K562 (cell line): ENCODE measurements around the gene TNFAIP8L1. TPM values are rescaled to one million over a fixed set of nuclear protein-coding genes. Genes with fewer than 3 reads are reported as not detected.

Experiments used
- BCOR ChIP-seq: fragments of 450-650 bp; IDR thresholded peaks from 2 replicates; pipeline ENCODE4 v1.6.1; 2016
- CUX1 ChIP-seq: fragments of 200-800 bp; sonication (Bioruptor generic); IDR thresholded peaks from 2 replicates; pipeline ENCODE4 v1.6.1; 2016; ENCODE audit warnings: missing genetic modification characterization, missing compliant biosample characterization
- FUS ChIP-seq: fragments of 200-400 bp; formaldehyde crosslinking; optimal IDR thresholded peaks from 2 replicates; pipeline ENCODE3; 2017; ENCODE audit warnings: low read depth, low read length
- KDM1A ChIP-seq, 2 experiments: fragments of 450-650 bp; IDR thresholded peaks; 2 replicates each; pipeline ENCODE4 v1.6.1; 2016; ENCODE audit warnings: mild to moderate bottlenecking in 2 of 2
- LEF1 ChIP-seq: fragments of 450-650 bp; IDR thresholded peaks from 2 replicates; pipeline ENCODE4 v1.6.1; 2016; ENCODE audit warnings: mild to moderate bottlenecking
- SMARCA5 ChIP-seq: fragments of 450-650 bp; IDR thresholded peaks from 2 replicates; pipeline ENCODE4 v1.6.1; 2016
- STAT6 ChIP-seq: sonication (generic); formaldehyde crosslinking; IDR thresholded peaks from 2 replicates; pipeline ENCODE4 v1.8.1; 2023; ENCODE audit warnings: mild to moderate bottlenecking, missing genetic modification reagents
- ZFP36 ChIP-seq: fragments of 150-350 bp; IDR thresholded peaks from 2 replicates; pipeline ENCODE4 v1.6.1; 2018; ENCODE audit warnings: low read length, low read depth; ENCODE audit not compliant: partially characterized antibody
- ZNF407 ChIP-seq: fragments of 450-650 bp; IDR thresholded peaks from 2 replicates; pipeline ENCODE4 v1.6.1; 2016; ENCODE audit warnings: low read depth
- polyA plus RNA-seq, 8 experiments: library from polyadenylated mRNA; depleted of rRNA in 4 of 8; stranded (reverse) in 5 of 8; unstranded in 3 of 8; fragments of >200 nt; fragmentation: Nextera tagmentation in 2 of 8; fragmentation: Illumina TruSeq in 1 of 8; extraction: Ambion mirVana in 2 of 8; extraction: Trizol in 1 of 8; gene quantifications; 2 replicates each; pipeline versions ENCODE4 v1.2.1 to v1.2.3, GENCODE V29; 2011 to 2014; ENCODE audit warnings: inconsistent platforms in 1 of 8, missing spikeins in 1 of 8
- total RNA-seq, 7 experiments: library from RNA; depleted of rRNA in 6 of 7; stranded (reverse); fragments of >200 nt in 6 of 7; fragmentation: Illumina TruSeq in 2 of 7; extraction: Trizol in 2 of 7; gene quantifications; 2 replicates each; pipeline versions ENCODE4 v1.2.1 to v1.2.3, GENCODE V29; 2011 to 2021; ENCODE audit warnings: low replicate concordance in 1 of 7

TNFAIP8L1 gene
- total and polyA plus RNA-seq, 9 of the 15 experiments (the other 6 are each of a cell fraction or from before 2014, with no cell fraction given), result 0.69 to 9.3 (median 4.9) TPM

GRCh38 chr19:4619668-4620294, 19.5 kb upstream of the TNFAIP8L1 start (continued):
- no peak for TF ChIP-seq ZNF407
- TF ChIP-seq ZFP36, result peak; percentile 85
- TF ChIP-seq KDM1A (IDR thresholded peaks at IDR 0.05), result peak; percentile 48 to 76; a peak in 3 of 4 replicates
- no peak for TF ChIP-seq FUS
- no peak for TF ChIP-seq STAT6
- TF ChIP-seq CUX1 (CRISPR knock-in tag), result no peak
- TF ChIP-seq BCOR, result peak; percentile 84
- TF ChIP-seq LEF1, result no peak
- no peak for TF ChIP-seq SMARCA5
